ENCODE measurements around the gene PLD3. TPM values are rescaled to one million over a fixed set of nuclear protein-coding genes. Genes with fewer than 3 reads are reported as not detected.

Gene PLD3
- total and polyA plus RNA-seq, 2 donors from 2014 or later = 175 to 207 TPM

DNA sequence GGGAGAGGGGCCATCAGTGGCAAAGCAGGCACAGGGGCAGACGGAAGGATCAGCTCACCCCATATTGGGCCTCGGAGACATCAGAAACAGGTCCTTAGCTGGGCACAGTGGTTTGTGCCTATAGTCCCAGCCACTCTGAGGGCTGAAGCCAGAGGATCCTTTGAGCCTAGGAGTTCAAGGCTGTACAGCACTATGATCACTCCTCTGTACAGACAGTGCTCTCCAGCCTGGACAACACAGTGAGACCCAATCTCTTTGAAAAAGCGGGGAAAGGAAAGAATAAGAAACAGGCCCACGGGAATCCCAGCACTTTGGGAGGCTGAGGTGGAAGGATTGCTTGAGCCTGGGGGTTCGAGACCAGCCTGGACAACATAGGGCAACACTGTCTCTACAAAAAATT lies 71.3 kb downstream of the PLD3 start:
- H3K9ac ChIP-seq (ENCODE audit: low read length in 3 of 3) = no peak overlapping the region
- DNase-seq = peak in 1 of 5 donors; percentile 44
- no peaks in the 10 kb centered on the region for H3K9me3 ChIP-seq (ENCODE audit: control insufficient read depth in 2 of 3, insufficient read depth in 1 of 3, low read length in 3 of 3)
- H3K27me3 ChIP-seq (ENCODE audit: control insufficient read depth, insufficient read depth, low read length) = no peaks in the 10 kb centered on the region
- peaks cover 3 to 8% (median 8%) of the 10 kb centered on the region in 3 donors for H3K4me1 ChIP-seq (ENCODE audit: control insufficient read depth in 2 of 3, insufficient read depth in 2 of 3, low read depth in 1 of 3, low read length in 3 of 3)
- H3K36me3 ChIP-seq (ENCODE audit: control insufficient read depth in 2 of 3, insufficient read depth in 3 of 3, low read length in 3 of 3) = peaks cover 0 to 14% (median 4%) of the 10 kb centered on the region in 3 donors
- H3K4me3 ChIP-seq (ENCODE audit: low read length in 3 of 3) = no peak overlapping the region
- intact Hi-C loops (cut with DNase I) = no loop called here
- no peak for FAIRE-seq
- TF ChIP-seq CTCF (IDR thresholded peaks at IDR 0.05; ENCODE audit: borderline replicate concordance, extremely low read depth, insufficient read depth) = no peak
- H3K27ac ChIP-seq (ENCODE audit: low read depth in 2 of 2, low read length in 2 of 2) = no peak overlapping the region

- DNase-seq = peak in 1 of 5 donors; percentile 61
- Histone ChIP-seq H3K27ac (ENCODE audit: low read depth in 2 of 2, low read length in 2 of 2) (peak overlapping the region; percentile 93 to 100), H3K4me1 (ENCODE audit: control insufficient read depth in 2 of 3, insufficient read depth in 2 of 3, low read depth in 1 of 3, low read length in 3 of 3) (peaks cover 3 to 8% (median 6%) of the 10 kb centered on the region in 3 donors), H3K36me3 (ENCODE audit: control insufficient read depth in 2 of 3, insufficient read depth in 3 of 3, low read length in 3 of 3) (peaks cover 0 to 14% (median 4%) of the 10 kb centered on the region in 3 donors), H3K4me3 (ENCODE audit: low read length in 3 of 3) (peak overlapping the region; percentile 43 to 72 (median 54)), H3K27me3 (ENCODE audit: control insufficient read depth, insufficient read depth, low read length) (no peaks in the 10 kb centered on the region), H3K9me3 (ENCODE audit: control insufficient read depth in 2 of 3, insufficient read depth in 1 of 3, low read length in 3 of 3) (no peaks in the 10 kb centered on the region), H3K9ac (ENCODE audit: low read length in 3 of 3) (peak overlapping the region in 1 of 3 donors; percentile 90)
- intact Hi-C loops (cut with DNase I) = no loop called here
- no peak for TF ChIP-seq CTCF (IDR thresholded peaks at IDR 0.05; ENCODE audit: borderline replicate concordance, extremely low read depth, insufficient read depth)
- FAIRE-seq = no peak
Observed at GRCh38 chr19:40420451-40420765, 71.9 kb downstream of the PLD3 start.

- DNase-seq (peak; percentile 92 to 98 (median 94)), FAIRE-seq (no peak)
- intact Hi-C loops (cut with DNase I) = no loop called here
- peak overlapping the region; percentile 93 to 100 for H3K27ac ChIP-seq (ENCODE audit: low read depth in 2 of 2, low read length in 2 of 2)
- peak overlapping the region; percentile 51 to 72 (median 54) for H3K4me3 ChIP-seq (ENCODE audit: low read length in 3 of 3)
- H3K9me3 ChIP-seq (ENCODE audit: control insufficient read depth in 2 of 3, insufficient read depth in 1 of 3, low read length in 3 of 3) = no peaks in the 10 kb centered on the region
- H3K4me1 ChIP-seq (ENCODE audit: control insufficient read depth in 2 of 3, insufficient read depth in 2 of 3, low read depth in 1 of 3, low read length in 3 of 3) = peaks cover 3 to 8% (median 6%) of the 10 kb centered on the region in 3 donors
- peaks cover 0 to 15% (median 4%) of the 10 kb centered on the region in 3 donors for H3K36me3 ChIP-seq (ENCODE audit: control insufficient read depth in 2 of 3, insufficient read depth in 3 of 3, low read length in 3 of 3)
- peak; percentile 85 for TF ChIP-seq CTCF (IDR thresholded peaks at IDR 0.05; ENCODE audit: borderline replicate concordance, extremely low read depth, insufficient read depth)
- H3K27me3 ChIP-seq (ENCODE audit: control insufficient read depth, insufficient read depth, low read length) = no peaks in the 10 kb centered on the region
- peak overlapping the region; percentile 18 to 90 (median 87) for H3K9ac ChIP-seq (ENCODE audit: low read length in 3 of 3)
Observed at GRCh38 chr19:40420766-40421765, 72.6 kb downstream of the PLD3 start.
